ENCODE results near the gene PTTG1IP2.

PTTG1IP2 gene

GRCh38 chr7:90483251-90483650 lies 13.8 kb downstream of the PTTG1IP2 start:
- no peak for DNase-seq (ENCODE audit: extremely low read depth, low read depth)
- TF ChIP-seq, protein P1, sequence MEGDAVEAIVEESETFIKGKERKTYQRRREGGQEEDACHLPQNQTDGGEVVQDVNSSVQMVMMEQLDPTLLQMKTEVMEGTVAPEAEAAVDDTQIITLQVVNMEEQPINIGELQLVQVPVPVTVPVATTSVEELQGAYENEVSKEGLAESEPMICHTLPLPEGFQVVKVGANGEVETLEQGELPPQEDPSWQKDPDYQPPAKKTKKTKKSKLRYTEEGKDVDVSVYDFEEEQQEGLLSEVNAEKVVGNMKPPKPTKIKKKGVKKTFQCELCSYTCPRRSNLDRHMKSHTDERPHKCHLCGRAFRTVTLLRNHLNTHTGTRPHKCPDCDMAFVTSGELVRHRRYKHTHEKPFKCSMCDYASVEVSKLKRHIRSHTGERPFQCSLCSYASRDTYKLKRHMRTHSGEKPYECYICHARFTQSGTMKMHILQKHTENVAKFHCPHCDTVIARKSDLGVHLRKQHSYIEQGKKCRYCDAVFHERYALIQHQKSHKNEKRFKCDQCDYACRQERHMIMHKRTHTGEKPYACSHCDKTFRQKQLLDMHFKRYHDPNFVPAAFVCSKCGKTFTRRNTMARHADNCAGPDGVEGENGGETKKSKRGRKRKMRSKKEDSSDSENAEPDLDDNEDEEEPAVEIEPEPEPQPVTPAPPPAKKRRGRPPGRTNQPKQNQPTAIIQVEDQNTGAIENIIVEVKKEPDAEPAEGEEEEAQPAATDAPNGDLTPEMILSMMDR (IDR thresholded peaks at IDR 0.05; ENCODE audit: low read depth, low read length) = no peak

DNA sequence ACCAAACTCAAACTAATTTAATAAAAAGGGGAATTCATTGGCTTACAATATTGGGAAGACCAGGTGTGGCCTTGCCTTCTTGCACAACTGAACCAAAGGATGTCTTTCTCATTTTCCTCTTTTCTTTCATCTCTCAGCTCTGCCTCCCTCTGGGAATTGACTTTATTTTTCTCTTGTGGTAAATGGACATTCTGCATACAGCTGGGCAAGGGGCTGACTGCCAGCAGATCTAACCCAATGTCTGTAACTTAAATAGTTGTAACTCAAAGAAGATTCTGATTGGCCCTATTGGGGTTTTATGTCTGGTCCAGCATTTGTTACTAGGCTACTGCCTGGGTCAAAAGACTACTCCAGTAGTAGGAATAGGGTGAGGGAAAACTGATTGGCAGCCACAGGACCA lies 15.3 kb downstream of the PTTG1IP2 start:
- TF ChIP-seq, protein P1 (IDR thresholded peaks at IDR 0.05; ENCODE audit: low read depth, low read length) = no peak
- DNase-seq (ENCODE audit: extremely low read depth, low read depth) = no peak

- no peak for DNase-seq (ENCODE audit: extremely low read depth, low read depth)
- TF ChIP-seq, protein P1 (IDR thresholded peaks at IDR 0.05; ENCODE audit: low read depth, low read length) = no peak
Measured at GRCh38 chr7:90485734-90486316, 16.4 kb downstream of the PTTG1IP2 start.

DNA sequence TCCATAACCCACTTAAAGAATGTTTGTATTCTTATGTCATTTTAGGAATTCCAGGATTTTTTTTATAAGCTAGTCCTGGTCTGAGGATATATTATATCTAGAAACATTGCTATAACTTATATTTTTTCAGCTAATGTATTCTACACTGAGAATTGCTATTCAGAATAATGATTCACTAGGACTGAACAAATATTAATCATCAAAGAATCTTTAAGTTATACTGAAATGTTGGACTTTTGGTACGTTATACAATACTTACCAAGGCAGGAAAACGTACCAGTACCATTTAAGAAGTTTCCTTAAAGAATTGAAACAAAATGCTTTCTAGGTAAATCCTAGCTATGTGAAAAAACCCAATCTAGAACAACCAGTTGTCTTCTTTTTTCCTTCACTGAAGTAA lies 18.4 kb downstream of the PTTG1IP2 start:
- TF ChIP-seq, protein P1 (IDR thresholded peaks at IDR 0.05; ENCODE audit: low read depth, low read length) = no peak
- no peak for DNase-seq (ENCODE audit: extremely low read depth, low read depth)

DNA sequence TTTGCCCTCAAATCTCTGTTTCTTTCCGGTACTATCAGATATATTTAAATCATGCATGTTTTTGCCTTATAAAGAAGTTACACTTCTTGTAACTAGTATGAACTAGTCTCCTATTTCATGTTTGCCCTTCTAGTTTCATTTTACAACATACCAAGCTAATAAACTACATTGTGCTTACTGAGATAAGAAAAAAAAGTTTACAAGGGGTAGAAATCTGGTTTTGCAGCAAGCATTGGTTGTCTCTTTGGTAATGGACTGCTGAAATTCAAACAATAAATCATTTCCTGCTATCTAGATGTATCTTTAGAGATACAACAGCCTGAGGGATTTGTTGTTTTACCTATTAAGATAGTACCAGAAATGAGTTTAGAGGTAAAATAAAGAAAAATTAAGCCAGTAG lies 18.8 kb downstream of the PTTG1IP2 start:
- DNase-seq (ENCODE audit: extremely low read depth, low read depth) = no peak
- TF ChIP-seq, protein P1 (IDR thresholded peaks at IDR 0.05; ENCODE audit: low read depth, low read length) = no peak

GRCh38 chr7:90492250-90492649 lies 22.8 kb downstream of the PTTG1IP2 start:
- no peak for DNase-seq (ENCODE audit: extremely low read depth, low read depth)
- TF ChIP-seq, protein P1 (IDR thresholded peaks at IDR 0.05; ENCODE audit: low read depth, low read length) = no peak

DNA sequence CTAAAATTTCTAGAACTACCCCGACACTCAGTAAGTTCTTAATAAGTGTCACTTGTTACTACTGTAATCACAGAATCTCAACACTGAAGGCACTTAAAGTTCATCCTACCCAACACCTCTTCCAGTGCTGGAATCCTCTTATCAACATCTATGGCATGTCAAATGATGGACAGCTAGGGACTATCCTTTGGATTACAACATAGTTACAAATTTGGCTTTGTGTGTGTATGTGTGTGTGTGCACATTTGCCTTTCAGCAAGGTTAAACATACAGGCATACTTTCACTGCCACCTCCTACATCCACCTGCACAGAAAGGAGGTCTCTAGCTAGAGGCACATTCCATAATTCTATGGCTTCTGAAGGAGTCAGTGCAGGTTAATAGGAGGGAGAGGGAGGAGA lies 25.8 kb downstream of the PTTG1IP2 start:
- TF ChIP-seq, protein P1 (IDR thresholded peaks at IDR 0.05; ENCODE audit: low read depth, low read length) = no peak
- DNase-seq (ENCODE audit: extremely low read depth, low read depth) = no peak
